ENCODE data around the gene AJUBA.

AJUBA gene

DNA sequence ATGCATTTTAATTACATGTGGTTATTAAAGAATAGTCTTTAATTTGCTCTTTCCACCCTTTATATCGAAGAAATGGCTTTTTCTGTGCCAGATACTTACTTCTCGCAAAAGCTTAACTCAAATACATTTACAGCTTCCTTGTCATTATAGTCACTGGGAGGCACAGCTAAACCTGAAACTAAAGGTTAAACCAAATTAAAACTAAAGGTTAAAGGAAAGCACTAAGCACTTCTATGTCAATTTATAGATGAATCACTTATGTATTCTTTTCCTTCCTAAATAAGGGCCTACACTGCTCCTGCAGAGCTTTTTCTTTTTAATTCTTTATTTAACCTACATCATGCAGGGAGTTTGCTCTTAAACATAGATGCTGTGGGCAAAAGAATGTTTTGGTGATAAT is 18.5 kb upstream of the AJUBA start:
- no peak overlapping the region for H3K4me3 ChIP-seq (ENCODE audit: low read length, poor library complexity, severe bottlenecking)
- peaks cover 2% of the 10 kb centered on the region for H3K79me2 ChIP-seq (ENCODE audit: insufficient read depth, low read length)
- H3K36me3 ChIP-seq (ENCODE audit: insufficient read depth, low read length) = no peaks in the 10 kb centered on the region
- H3K4me1 ChIP-seq (ENCODE audit: insufficient read depth, low read length, poor library complexity, severe bottlenecking) = peaks cover 11% of the 10 kb centered on the region
- H3K27me3 ChIP-seq (ENCODE audit: insufficient read depth, low read length, poor library complexity, severe bottlenecking) = no peaks in the 10 kb centered on the region
- H3K9me3 ChIP-seq (ENCODE audit: insufficient read depth, low read depth, low read length) = no peaks in the 10 kb centered on the region
- H3F3A ChIP-seq (ENCODE audit: low read depth) = no peaks in the 10 kb centered on the region
- H2AFZ ChIP-seq (ENCODE audit: low read length) = no peak overlapping the region
- H3K4me2 ChIP-seq (ENCODE audit: low read depth, low read length, poor library complexity, severe bottlenecking) = no peak overlapping the region
- TF ChIP-seq EZH2phosphoT487 (IDR thresholded peaks at IDR 0.05; ENCODE audit: borderline replicate concordance) = no peak
- TF ChIP-seq, protein P1, sequence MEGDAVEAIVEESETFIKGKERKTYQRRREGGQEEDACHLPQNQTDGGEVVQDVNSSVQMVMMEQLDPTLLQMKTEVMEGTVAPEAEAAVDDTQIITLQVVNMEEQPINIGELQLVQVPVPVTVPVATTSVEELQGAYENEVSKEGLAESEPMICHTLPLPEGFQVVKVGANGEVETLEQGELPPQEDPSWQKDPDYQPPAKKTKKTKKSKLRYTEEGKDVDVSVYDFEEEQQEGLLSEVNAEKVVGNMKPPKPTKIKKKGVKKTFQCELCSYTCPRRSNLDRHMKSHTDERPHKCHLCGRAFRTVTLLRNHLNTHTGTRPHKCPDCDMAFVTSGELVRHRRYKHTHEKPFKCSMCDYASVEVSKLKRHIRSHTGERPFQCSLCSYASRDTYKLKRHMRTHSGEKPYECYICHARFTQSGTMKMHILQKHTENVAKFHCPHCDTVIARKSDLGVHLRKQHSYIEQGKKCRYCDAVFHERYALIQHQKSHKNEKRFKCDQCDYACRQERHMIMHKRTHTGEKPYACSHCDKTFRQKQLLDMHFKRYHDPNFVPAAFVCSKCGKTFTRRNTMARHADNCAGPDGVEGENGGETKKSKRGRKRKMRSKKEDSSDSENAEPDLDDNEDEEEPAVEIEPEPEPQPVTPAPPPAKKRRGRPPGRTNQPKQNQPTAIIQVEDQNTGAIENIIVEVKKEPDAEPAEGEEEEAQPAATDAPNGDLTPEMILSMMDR (conservative IDR thresholded peaks at IDR 0.05; ENCODE audit: low read length) = no peak
- H3K9ac ChIP-seq (ENCODE audit: low read depth, low read length, poor library complexity, severe bottlenecking) = no peak overlapping the region
- no peaks in the 10 kb centered on the region for H3K9me2 ChIP-seq (replicated peaks; ENCODE audit: low read depth, low read length)
- no peaks in the 10 kb centered on the region for H4K20me1 ChIP-seq (ENCODE audit: insufficient read depth, low read length, poor library complexity, severe bottlenecking)

DNA sequence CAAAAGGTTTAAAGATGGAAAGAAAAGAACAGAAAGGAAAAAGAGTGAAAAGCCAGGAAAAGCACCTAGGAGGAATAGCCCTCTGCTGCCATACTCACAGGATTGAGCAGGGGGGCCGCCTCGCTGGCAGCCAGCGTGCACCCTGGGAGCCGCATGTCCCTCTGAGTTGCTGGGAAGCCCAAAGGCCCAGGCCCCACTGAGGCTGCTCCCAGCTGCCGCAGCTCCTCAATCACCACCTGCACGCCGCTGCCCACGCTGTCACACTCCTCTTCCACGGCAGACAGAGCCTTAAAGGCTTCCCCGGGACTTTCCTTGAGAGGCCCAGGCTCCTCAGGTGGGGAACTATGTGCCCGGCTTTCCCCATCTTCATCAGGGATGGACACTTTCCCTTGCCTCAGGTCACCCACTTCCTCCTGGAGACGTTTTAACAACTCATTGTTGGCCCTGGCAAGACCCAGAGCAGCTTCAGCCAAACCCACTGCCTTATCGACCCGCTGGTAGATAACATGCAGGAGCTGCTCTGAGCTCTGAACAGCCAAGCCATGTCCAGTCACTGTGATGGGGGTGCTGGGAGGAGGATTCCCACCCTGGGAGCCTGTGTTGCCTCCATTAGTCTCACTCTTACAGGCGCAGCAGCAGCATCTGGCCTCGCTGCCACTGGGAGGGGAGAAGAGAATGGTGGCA is 16.1 kb upstream of the AJUBA start:
- no peak for TF ChIP-seq EZH2phosphoT487 (IDR thresholded peaks at IDR 0.05; ENCODE audit: borderline replicate concordance)
- TF ChIP-seq, protein P1 (conservative IDR thresholded peaks at IDR 0.05; ENCODE audit: low read length) = no peak
- H3K36me3 ChIP-seq (ENCODE audit: insufficient read depth, low read length) = no peaks in the 10 kb centered on the region
- H3K9me3 ChIP-seq (ENCODE audit: insufficient read depth, low read depth, low read length) = no peaks in the 10 kb centered on the region
- H3K27me3 ChIP-seq (ENCODE audit: insufficient read depth, low read length, poor library complexity, severe bottlenecking) = no peaks in the 10 kb centered on the region
- no peaks in the 10 kb centered on the region for H4K20me1 ChIP-seq (ENCODE audit: insufficient read depth, low read length, poor library complexity, severe bottlenecking)
- no peak overlapping the region for H3K4me3 ChIP-seq (ENCODE audit: low read length, poor library complexity, severe bottlenecking)
- no peaks in the 10 kb centered on the region for H3F3A ChIP-seq (ENCODE audit: low read depth)
- no peak overlapping the region for H3K9ac ChIP-seq (ENCODE audit: low read depth, low read length, poor library complexity, severe bottlenecking)
- peaks cover 3% of the 10 kb centered on the region for H3K4me1 ChIP-seq (ENCODE audit: insufficient read depth, low read length, poor library complexity, severe bottlenecking)
- H2AFZ ChIP-seq (ENCODE audit: low read length) = no peak overlapping the region
- H3K9me2 ChIP-seq (replicated peaks; ENCODE audit: low read depth, low read length) = no peaks in the 10 kb centered on the region
- no peak overlapping the region for H3K4me2 ChIP-seq (ENCODE audit: low read depth, low read length, poor library complexity, severe bottlenecking)
- no peaks in the 10 kb centered on the region for H3K79me2 ChIP-seq (ENCODE audit: insufficient read depth, low read length)

DNA sequence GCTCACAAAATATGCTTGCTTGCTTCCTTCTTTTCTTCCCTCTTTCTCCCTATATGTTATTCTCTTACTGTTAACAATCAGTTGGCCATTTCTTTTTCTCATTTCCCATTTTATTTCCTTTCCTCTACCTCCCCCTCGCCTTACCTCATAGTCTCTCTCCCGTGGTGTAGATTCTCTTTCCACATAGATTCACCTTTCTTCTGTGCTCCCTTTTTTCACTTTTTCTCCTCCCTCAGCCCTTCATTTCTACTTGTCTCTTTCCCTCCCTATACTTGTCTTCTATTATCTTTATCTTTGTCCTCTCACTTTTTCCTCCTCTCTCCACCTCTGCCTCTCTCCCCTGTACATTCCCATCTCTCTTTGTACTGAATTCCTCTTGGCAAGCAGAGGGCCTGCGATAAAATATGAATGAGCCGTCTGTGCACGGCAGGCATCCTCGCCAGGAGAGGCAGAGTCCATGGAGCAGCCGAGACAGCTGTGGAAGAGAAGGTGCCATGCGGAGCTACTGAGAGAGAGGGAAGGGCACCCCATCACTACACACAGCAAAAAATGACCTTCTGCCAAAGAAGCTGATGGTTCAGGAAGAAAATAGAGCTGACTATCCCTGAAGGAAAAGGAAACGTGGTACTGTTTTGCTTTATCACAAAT is 15.4 kb upstream of the AJUBA start:
- Histone ChIP-seq H3K4me3 (ENCODE audit: low read length, poor library complexity, severe bottlenecking) (no peak overlapping the region), H3K9ac (ENCODE audit: low read depth, low read length, poor library complexity, severe bottlenecking) (no peak overlapping the region), H3K36me3 (ENCODE audit: insufficient read depth, low read length) (no peaks in the 10 kb centered on the region), H3K4me1 (ENCODE audit: insufficient read depth, low read length, poor library complexity, severe bottlenecking) (peaks cover 3% of the 10 kb centered on the region), H3K9me2 (replicated peaks; ENCODE audit: low read depth, low read length) (no peaks in the 10 kb centered on the region), H2AFZ (ENCODE audit: low read length) (no peak overlapping the region), H4K20me1 (ENCODE audit: insufficient read depth, low read length, poor library complexity, severe bottlenecking) (no peaks in the 10 kb centered on the region), H3K4me2 (ENCODE audit: low read depth, low read length, poor library complexity, severe bottlenecking) (no peak overlapping the region), H3K79me2 (ENCODE audit: insufficient read depth, low read length) (no peaks in the 10 kb centered on the region), H3F3A (ENCODE audit: low read depth) (no peaks in the 10 kb centered on the region), H3K27me3 (ENCODE audit: insufficient read depth, low read length, poor library complexity, severe bottlenecking) (no peaks in the 10 kb centered on the region), H3K9me3 (ENCODE audit: insufficient read depth, low read depth, low read length) (no peaks in the 10 kb centered on the region)
- TF ChIP-seq EZH2phosphoT487 (IDR thresholded peaks at IDR 0.05; ENCODE audit: borderline replicate concordance) = no peak
- TF ChIP-seq, protein P1 (conservative IDR thresholded peaks at IDR 0.05; ENCODE audit: low read length) = no peak
